ENCODE measurements around the gene SNED1. TPM values are rescaled to one million over a fixed set of nuclear protein-coding genes. Genes with fewer than 3 reads are reported as not detected.

SNED1 gene
- total and polyA plus RNA-seq, 9 of the 15 experiments (the other 6 are each of a cell fraction or from before 2014, with no cell fraction given): 0.03 to 0.07 (median 0.05) TPM; not detected in 5

DNA sequence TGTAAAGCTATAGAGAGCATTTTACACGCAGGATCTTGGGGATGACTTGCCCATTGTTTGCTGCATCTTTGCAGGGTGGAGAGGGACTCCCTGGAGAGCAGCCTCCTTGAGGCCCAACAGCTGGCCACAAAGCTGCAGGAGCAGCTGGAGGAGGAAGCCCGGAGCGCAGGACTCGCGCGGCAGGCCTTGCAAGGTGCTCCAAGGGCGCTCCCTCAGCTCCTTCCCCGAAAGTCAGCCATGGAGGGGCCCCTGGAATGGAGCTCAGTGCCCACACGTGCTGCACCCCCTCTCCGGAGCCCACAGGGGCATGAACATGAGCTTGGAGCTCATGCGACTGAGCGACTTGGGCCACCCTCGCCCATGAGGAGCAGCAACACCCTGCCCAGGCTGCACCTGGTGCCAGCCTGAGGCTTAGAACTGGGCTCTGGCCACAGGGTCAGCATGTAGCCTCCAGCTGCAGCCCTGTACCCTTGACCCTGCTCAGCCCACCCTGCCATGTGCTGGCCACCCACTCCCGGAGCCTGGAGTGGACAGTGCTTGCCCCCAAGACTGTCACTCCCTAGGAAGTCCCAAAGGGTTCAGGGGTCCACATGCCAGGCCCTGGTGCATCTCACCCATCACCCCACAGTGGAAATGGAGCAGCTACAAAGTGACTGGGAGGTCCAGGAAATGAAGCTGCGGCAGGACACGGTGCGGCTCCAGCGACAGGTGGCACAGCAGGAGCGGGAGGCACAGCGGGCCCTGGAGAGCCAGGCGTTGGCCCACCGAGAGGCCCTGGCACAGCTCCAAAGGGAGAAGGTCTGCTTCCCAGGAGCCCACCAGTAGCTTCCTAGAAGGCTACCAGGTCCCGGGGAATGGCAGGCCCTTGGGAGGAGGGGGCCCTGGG, 49.3 kb upstream of the SNED1 start (continued):
- TF ChIP-seq SMARCB1 (IDR thresholded peaks at IDR 0.05; ENCODE audit: insufficient read length, low read depth) (no peak), PHF21A (IDR thresholded peaks at IDR 0.05; ENCODE audit: borderline replicate concordance, low read depth) (no peak), CXXC5 (CRISPR knock-in tag; IDR thresholded peaks at IDR 0.05) (no peak)
- TF ChIP-seq, protein P1, sequence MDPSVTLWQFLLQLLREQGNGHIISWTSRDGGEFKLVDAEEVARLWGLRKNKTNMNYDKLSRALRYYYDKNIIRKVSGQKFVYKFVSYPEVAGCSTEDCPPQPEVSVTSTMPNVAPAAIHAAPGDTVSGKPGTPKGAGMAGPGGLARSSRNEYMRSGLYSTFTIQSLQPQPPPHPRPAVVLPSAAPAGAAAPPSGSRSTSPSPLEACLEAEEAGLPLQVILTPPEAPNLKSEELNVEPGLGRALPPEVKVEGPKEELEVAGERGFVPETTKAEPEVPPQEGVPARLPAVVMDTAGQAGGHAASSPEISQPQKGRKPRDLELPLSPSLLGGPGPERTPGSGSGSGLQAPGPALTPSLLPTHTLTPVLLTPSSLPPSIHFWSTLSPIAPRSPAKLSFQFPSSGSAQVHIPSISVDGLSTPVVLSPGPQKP (CRISPR knock-in tag; IDR thresholded peaks at IDR 0.05): no peak
- TF ChIP-seq, protein P2, sequence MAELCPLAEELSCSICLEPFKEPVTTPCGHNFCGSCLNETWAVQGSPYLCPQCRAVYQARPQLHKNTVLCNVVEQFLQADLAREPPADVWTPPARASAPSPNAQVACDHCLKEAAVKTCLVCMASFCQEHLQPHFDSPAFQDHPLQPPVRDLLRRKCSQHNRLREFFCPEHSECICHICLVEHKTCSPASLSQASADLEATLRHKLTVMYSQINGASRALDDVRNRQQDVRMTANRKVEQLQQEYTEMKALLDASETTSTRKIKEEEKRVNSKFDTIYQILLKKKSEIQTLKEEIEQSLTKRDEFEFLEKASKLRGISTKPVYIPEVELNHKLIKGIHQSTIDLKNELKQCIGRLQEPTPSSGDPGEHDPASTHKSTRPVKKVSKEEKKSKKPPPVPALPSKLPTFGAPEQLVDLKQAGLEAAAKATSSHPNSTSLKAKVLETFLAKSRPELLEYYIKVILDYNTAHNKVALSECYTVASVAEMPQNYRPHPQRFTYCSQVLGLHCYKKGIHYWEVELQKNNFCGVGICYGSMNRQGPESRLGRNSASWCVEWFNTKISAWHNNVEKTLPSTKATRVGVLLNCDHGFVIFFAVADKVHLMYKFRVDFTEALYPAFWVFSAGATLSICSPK (IDR thresholded peaks at IDR 0.05; ENCODE audit: borderline replicate concordance): no peak
